Eye (tissue), 1 donor: ENCODE data around the gene EDC4.

Experiments used
- DNase-seq: peaks from one replicate; pipeline ENCODE4 v3.0.0-alpha.2; 2015

The EDC4 gene

GRCh38 chr16:67878846-67879245 is 6.0 kb downstream of the EDC4 start:
- DNase-seq, result no peak

- no peak for DNase-seq
Observed at GRCh38 chr16:67879462-67879861, 6.6 kb downstream of the EDC4 start.

- DNase-seq, result no peak
Observed at GRCh38 chr16:67879936-67880335, 7.1 kb downstream of the EDC4 start.

GRCh38 chr16:67880584-67880983 is 7.7 kb downstream of the EDC4 start:
- DNase-seq, result no peak

GRCh38 chr16:67881621-67882161 is 8.8 kb downstream of the EDC4 start:
- no peak for DNase-seq

- peak; percentile 10 for DNase-seq
Observed at GRCh38 chr16:67882374-67883145, 9.7 kb downstream of the EDC4 start.

GRCh38 chr16:67883146-67883871 is 10.5 kb downstream of the EDC4 start:
- no peak for DNase-seq

GRCh38 chr16:67883872-67884261 is 11.0 kb downstream of the EDC4 start:
- peak; percentile 54 for DNase-seq

GRCh38 chr16:67884684-67885083 is 11.8 kb downstream of the EDC4 start, which contains the start of gene NRN1L:
Gene NRN1L, plus strand, starts transcription at chr16:67884885. Its CDS starts 19 bp downstream, at chr16:67884904.
- peak; percentile 92 for DNase-seq

- no peak for DNase-seq
Observed at GRCh38 chr16:67885545-67885944, 12.7 kb downstream of the EDC4 start.

GRCh38 chr16:67885976-67886375 is 13.1 kb downstream of the EDC4 start:
- DNase-seq, result no peak

- no peak for DNase-seq
Observed at GRCh38 chr16:67886387-67886786, 13.5 kb downstream of the EDC4 start.

GRCh38 chr16:67888331-67888730 is 15.5 kb downstream of the EDC4 start:
- DNase-seq, result peak; percentile 38

GRCh38 chr16:67892375-67892774 is 19.5 kb downstream of the EDC4 start:
- DNase-seq, result no peak

GRCh38 chr16:67892899-67893742 is 20.3 kb downstream of the EDC4 start, which contains the start of gene PSKH1:
Gene PSKH1, plus strand, starts transcription at chr16:67893254. Its CDS starts 15,496 bp downstream, at chr16:67908750.
- DNase-seq, result peak; percentile 98

GRCh38 chr16:67893743-67894399 is 21.0 kb downstream of the EDC4 start:
- no peak for DNase-seq

GRCh38 chr16:67897231-67897630 is 24.4 kb downstream of the EDC4 start:
- DNase-seq, result peak; percentile 55

- no peak for DNase-seq
Observed at GRCh38 chr16:67901734-67902133, 28.9 kb downstream of the EDC4 start.

GRCh38 chr16:67902831-67903230 is 30.0 kb downstream of the EDC4 start:
- DNase-seq, result no peak

GRCh38 chr16:67907397-67908180 is 34.7 kb downstream of the EDC4 start:
- DNase-seq, result no peak

GRCh38 chr16:67909056-67909742 is 36.3 kb downstream of the EDC4 start:
- no peak for DNase-seq
